GM18520 (cell line): Measurements from ENCODE around the gene ELP1.
"Not testable (repeated sequence)": the region's sequence is repeated elsewhere in the genome, so short reads cannot be mapped to it uniquely, and the experiment has no call there.

Experiments
- ATAC-seq: cut with Tn5 transposase; IDR thresholded peaks from one replicate; pipeline ENCODE4 v1.9.1; 2021; ENCODE audit not compliant: unreplicated experiment

ELP1 gene

DNA sequence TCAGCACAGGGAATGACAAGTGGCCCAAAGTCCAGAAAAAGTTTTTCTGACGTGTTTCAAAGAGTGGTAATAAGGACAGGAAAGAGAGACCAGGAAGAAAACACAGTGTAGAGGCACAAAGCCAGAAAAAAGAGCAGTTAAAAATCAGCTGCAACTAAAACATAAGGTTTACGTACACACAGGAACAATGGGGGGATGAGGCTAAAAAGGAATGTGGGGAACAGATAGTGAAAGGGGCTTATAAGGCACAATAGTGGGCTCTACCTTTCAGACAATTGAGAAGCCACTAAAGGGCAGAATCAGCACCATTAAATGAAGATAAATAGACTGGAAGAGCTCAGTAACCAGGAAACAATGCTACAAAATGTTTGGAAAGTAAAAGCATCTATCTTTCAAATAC, 5.5 kb downstream of the ELP1 start:
- no peak for ATAC-seq

DNA sequence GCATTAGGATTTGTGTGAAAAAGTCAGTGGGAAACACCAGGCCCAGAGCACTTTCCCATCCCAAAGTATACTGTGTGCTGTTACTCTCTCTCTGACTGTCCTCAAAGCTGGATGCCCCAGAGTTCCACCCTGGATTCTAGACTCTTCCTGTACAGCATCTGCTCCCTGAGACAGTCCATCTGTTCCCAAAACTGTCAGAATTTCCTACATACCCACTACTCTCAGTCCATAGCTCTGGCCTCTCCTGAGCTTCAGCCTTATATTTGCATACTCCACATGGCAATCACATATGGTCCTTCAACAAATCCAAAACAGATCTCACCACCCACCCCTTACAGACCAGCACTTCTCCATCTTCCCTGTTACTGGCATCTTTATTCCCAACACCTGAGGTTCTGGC, 9.5 kb downstream of the ELP1 start:
- ATAC-seq, result no peak

DNA sequence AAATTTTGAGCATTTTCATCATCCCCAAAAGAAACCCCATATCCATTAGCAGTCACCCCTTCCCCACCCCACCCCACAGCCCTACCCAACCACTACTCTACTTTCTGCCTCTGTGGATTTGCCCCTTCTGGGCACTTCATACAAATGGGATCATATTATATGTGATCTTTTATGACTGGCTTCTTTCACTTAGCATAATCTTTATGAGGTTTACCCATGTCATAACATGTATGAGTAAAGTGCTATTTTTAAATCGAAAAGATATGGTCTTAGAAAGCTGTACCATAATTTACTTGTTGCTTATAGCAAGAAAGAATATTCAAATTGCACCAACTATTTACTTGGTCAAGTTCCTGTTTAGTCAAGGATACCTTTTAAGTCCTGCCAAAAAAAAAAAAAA, 12.7 kb downstream of the ELP1 start:
- no peak for ATAC-seq

DNA sequence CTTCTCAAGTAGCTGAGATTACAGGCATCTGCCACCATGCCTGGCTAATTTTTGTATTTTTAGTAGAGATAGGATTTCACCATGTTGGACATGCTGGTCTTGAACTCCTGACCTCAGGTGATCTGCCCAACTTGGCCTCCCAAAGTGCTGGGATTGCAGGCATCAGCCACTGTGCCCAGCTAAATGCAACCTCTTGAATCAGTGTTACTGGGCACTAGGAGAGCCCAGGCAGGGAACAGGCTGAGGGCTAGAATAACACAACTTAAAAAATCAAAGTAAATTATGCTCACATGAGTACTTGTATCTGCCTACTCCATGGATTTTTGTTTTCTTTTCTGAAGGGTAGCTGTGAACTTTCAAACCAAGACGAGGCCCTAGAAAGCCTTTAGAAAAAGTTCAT, 13.5 kb downstream of the ELP1 start:
- ATAC-seq, result not testable (repeated sequence)

DNA sequence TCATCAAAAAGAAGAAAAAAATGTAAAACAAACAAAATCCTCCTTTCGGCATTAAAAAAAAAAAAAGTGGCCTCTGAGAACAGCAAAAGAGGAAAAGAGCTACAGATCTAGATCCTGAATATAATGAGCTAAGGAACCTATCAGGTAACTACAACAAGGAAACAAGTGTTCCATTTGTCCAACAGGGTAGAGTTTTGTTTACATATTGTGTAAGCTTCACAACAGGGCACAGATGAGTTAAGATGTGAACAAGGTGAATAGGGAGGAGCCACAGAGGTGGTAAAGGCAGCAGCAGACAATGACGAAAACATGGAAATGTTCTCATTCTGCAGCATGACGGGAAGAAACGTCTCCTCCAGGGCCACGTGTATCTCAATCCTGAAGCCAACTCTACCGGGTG, 14.4 kb downstream of the ELP1 start:
- no peak for ATAC-seq

GRCh38 chr9:108913391-108913790, 20.5 kb downstream of the ELP1 start:
- ATAC-seq, result no peak

DNA sequence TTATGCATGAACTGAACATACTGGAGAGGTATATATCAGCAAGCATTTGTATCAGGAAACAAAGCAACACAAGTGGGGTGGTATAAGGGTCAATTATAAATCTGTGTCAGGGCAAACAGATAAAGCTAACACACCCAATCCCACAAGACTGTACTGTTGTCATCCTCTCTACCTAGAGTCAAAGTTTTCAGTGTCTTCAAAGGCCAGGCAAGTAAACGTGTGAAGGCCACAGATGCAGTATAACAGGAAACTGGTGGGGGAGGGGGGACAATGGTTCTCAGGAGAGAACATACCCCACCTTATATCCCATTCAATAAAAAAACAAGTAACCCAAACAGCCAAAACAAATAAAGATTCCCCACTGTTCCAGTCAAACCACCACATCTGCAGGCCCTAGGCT, 22.1 kb downstream of the ELP1 start:
- ATAC-seq, result no peak

- ATAC-seq, result no peak
These were observed 23.0 kb downstream of the ELP1 start for GRCh38 chr9:108910914-108911313.

GRCh38 chr9:108910402-108910801, 23.5 kb downstream of the ELP1 start:
- ATAC-seq, result no peak

GRCh38 chr9:108905494-108905893, 28.4 kb downstream of the ELP1 start:
- no peak for ATAC-seq

GRCh38 chr9:108904161-108904560, 29.8 kb downstream of the ELP1 start:
- no peak for ATAC-seq

- ATAC-seq, result no peak
These were observed 30.4 kb downstream of the ELP1 start for GRCh38 chr9:108903420-108904103.

DNA sequence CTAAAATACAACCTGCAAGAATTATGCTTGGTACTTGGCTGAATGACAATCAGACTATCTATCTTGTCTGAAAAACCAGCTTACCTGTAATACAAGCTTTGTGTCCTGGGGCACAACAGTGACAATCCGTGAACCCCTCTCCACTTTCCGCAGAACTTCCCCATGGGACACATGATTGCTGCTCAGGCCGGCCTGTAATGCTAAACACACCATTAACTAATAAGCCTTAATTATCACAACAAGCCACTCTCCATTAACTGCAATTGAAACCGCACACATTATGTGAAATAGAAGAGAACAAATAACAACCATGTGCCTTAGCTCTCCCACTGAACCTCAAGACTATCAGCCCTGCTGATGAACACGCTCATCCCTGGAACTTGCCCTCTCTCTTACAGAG, 33.7 kb downstream of the ELP1 start:
- ATAC-seq, result no peak

GRCh38 chr9:108899023-108899695, 34.8 kb downstream of the ELP1 start:
- ATAC-seq, result not testable (repeated sequence)

DNA sequence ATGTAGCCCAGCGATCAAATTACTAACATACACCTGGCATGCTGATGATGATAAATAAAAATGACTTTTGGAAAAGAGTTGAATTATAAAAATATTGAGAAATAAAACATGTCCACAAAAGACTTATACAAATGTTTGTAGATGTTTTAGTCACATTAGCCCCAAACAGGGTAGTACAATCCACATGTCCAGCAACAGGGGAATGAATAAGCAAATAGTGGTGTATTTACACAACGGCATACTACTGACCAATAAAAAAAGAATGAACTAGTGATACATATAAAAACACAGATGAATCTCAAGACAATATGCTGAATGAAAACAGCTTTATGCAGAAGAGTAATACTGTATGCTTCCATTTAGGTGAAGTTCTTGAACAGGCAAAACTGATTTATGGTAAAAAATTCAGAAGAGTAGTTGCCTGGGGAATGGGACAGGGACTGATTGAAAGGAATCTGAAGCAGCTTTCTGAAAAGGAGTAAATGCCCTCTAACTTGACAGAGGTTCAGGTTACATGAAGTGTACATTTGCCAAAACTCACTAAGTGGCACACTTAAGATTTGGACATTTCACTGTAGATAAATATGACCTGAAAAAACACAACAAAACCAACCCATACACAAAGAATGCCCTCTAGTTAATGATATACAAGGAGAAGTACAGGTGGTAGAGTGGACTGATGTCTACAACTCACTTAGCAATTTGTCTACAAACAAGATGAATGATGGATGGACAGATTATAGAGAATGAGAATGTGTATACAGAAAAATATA, 36.4 kb downstream of the ELP1 start:
- ATAC-seq, result no peak

GRCh38 chr9:108894225-108894997, 39.5 kb downstream of the ELP1 start:
- ATAC-seq, result no peak

GRCh38 chr9:108889649-108890067, 44.3 kb downstream of the ELP1 start:
- no peak for ATAC-seq

GRCh38 chr9:108886594-108887271, 47.2 kb downstream of the ELP1 start:
- ATAC-seq, result not testable (repeated sequence)

- peak; percentile 98 for ATAC-seq
These were observed 48.1 kb downstream of the ELP1 start for GRCh38 chr9:108885643-108886348.

DNA sequence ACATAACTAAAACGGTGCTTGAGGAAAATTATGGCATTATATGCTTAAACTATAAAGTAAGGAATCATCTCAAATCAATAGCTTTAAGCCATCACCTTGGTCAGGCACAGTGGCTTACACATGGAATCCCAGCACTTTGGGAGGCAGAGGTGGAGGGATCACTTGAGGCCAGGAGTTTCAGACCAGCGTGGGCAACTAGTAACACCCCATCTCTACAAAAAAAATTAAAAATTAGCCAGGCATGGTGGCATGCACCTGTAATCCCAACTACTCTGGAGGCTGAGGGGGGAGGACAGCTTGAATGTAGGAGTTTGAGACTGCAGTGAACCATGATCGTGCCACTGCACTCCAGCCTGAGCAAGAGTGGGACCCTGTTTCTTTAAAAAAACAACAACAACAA, 49.2 kb downstream of the ELP1 start:
- ATAC-seq, result no peak
